Measurements from ENCODE around the gene RAB31.

GRCh38 chr18:9740071-9740470, 32.0 kb downstream of the RAB31 start:
- no peak for TF ChIP-seq POLR2A (IDR thresholded peaks at IDR 0.05)
- TF ChIP-seq, protein P1, sequence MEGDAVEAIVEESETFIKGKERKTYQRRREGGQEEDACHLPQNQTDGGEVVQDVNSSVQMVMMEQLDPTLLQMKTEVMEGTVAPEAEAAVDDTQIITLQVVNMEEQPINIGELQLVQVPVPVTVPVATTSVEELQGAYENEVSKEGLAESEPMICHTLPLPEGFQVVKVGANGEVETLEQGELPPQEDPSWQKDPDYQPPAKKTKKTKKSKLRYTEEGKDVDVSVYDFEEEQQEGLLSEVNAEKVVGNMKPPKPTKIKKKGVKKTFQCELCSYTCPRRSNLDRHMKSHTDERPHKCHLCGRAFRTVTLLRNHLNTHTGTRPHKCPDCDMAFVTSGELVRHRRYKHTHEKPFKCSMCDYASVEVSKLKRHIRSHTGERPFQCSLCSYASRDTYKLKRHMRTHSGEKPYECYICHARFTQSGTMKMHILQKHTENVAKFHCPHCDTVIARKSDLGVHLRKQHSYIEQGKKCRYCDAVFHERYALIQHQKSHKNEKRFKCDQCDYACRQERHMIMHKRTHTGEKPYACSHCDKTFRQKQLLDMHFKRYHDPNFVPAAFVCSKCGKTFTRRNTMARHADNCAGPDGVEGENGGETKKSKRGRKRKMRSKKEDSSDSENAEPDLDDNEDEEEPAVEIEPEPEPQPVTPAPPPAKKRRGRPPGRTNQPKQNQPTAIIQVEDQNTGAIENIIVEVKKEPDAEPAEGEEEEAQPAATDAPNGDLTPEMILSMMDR (IDR thresholded peaks at IDR 0.05): no peak
